ENCODE results near the gene TIGD4. TPM values are rescaled to one million over a fixed set of nuclear protein-coding genes. Genes with fewer than 3 reads are reported as not detected.
A peak's percentile ranks its signal among the peaks of the same experiment; 100 is the strongest.

Gene TIGD4
- total RNA-seq, 1 experiment from 2014 or later, result 0.81 TPM

DNA sequence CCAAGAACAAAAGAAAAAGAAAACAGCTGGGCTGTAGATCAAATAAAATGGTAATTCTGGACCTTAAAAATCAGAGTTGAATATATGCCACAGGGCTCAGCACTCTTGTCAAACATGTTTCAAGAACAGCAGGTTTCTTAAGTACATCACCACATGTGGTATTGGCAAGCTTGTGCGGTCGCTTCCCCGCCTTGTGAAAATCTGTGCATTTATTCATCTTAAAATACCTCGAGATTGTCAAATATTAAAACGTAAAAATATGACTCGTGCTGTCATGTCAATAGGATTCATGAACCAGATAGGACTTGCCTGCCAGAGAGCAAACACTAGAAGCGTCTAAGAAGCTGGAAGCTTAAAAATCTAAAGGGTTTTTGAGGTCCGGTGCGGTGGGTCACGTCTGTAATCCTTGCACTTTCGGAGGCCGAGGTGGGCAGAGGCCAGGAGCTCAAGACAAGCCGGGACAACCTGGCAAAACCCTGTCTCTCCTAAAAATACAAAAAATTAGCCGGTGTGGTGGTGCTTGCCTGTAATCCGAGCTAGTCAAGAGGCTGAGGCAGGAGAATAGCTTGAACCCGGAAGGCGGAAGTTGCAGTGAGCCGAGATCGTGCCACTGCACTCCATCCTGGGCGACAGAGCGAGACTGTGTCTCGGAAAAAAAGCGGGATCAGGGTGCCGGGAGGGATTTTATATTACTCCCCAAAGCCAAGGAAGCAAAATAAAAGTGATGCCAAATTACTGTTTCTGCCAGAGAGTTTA, 59.6 kb downstream of the TIGD4 start:
- Histone ChIP-seq H3K36me3 (no peaks in the 10 kb centered on the region), H3K4me1 (no peaks in the 10 kb centered on the region), H3K9me3 (replicated peaks) (no peaks in the 10 kb centered on the region), H3K27ac (no peak overlapping the region), H3K4me3 (peak overlapping the region; percentile 41), H3K27me3 (no peaks in the 10 kb centered on the region)
- no peak for DNase-seq

Other genes with a start within 250 kb of the TIGD4 start
- 26.5 and 35.0 TPM in 2 replicates for gene FBXW7, start 243.6 kb downstream of the TIGD4 start, total RNA-seq (2014; rRNA removed; shearing (Covaris generic))
- 0.08 and 0.33 TPM in 2 replicates for gene TMEM154, start 99.7 kb downstream of the TIGD4 start, total RNA-seq (2014; rRNA removed; shearing (Covaris generic))
- 32.5 and 35.4 TPM in 2 replicates for gene ARFIP1, start 224 bp upstream of the TIGD4 start, total RNA-seq (2014; rRNA removed; shearing (Covaris generic))
- 1.9 and 2.0 TPM in 2 replicates for gene FHDC1, start 156.6 kb upstream of the TIGD4 start, total RNA-seq (2014; rRNA removed; shearing (Covaris generic))